Tibial nerve (tissue), 4 donors: ENCODE measurements around the gene ZNF311. TPM values are rescaled to one million over a fixed set of nuclear protein-coding genes. Genes with fewer than 3 reads are reported as not detected.

Experiments used
- DNase-seq, 2 donors: peaks; one replicate each; pipeline ENCODE4 v3.0.0-alpha.2; 2019; ENCODE audit warnings: low spot score in 2 of 2
- H3K27ac ChIP-seq, 4 donors: fragments of 200-600 bp; sonication (generic) in 3 of 4; one replicate each; pipeline ENCODE4 v1.5.1; 2017 to 2019; ENCODE audit warnings: mild to moderate bottlenecking in 1 of 4
- H3K27me3 ChIP-seq, 2 donors: fragments of 200-600 bp; sonication (generic) in 1 of 2; one replicate each; pipeline versions ENCODE4 v1.5.1 to v1.6.0; 2017 to 2019
- H3K36me3 ChIP-seq, 3 donors: fragments of 200-600 bp; sonication (generic); one replicate each; pipeline ENCODE4 v1.5.1; 2018 to 2019
- H3K4me1 ChIP-seq, 4 donors: fragments of 200-600 bp; sonication (generic) in 3 of 4; one replicate each; pipeline ENCODE4 v1.5.1; 2017 to 2019
- H3K4me3 ChIP-seq, 4 donors: fragments of 200-600 bp; sonication (generic) in 3 of 4; one replicate each; pipeline ENCODE4 v1.5.1; 2017 to 2019; ENCODE audit warnings: mild to moderate bottlenecking in 1 of 4, moderate library complexity in 1 of 4
- H3K9me3 ChIP-seq, 4 donors: fragments of 200-600 bp; sonication (generic) in 3 of 4; one replicate each; pipeline ENCODE4 v1.5.1; 2017 to 2019
- CTCF ChIP-seq, 5 experiments: fragments of 200-600 bp in 3 of 5; fragments of 450-650 bp in 2 of 5; sonication (generic) in 3 of 5; IDR thresholded peaks; one replicate each; pipeline ENCODE4 v1.5.1; 2016 to 2019; ENCODE audit warnings: antibody characterized with exemption in 5 of 5, mild to moderate bottlenecking in 3 of 5, moderate library complexity in 2 of 5
- EP300 ChIP-seq, 2 donors: sonication (generic); formaldehyde crosslinking; IDR thresholded peaks; one replicate each; pipeline ENCODE4 v1.6.1; 2017; ENCODE audit warnings: antibody characterized with exemption in 2 of 2, mild to moderate bottlenecking in 1 of 2
- POLR2A ChIP-seq, 2 donors: fragments of 450-650 bp; IDR thresholded peaks; one replicate each; pipeline ENCODE4 v1.6.1; 2017; ENCODE audit warnings: antibody characterized with exemption in 2 of 2, mild to moderate bottlenecking in 2 of 2, moderate library complexity in 2 of 2
- WGBS, 2 donors: methylation state at CpG; one replicate each; pipeline ENCODE4 v1.1.5; 2018; 5-methylcytosine and 5-hydroxymethylcytosine counted together
- total RNA-seq, 4 donors: library from RNA; depleted of rRNA; stranded (reverse); fragments of >200 nt; gene quantifications; one replicate each; pipeline ENCODE4 v1.1.0, GENCODE V29; 2016

The ZNF311 gene
- total RNA-seq, 4 donors from 2014 or later: 0.84 to 3.7 (median 1.6) TPM

- Histone ChIP-seq H3K4me3 (peak overlapping the region in 3 of 4 donors; percentile 46 to 75 (median 52)), H3K9me3 (no peaks in the 10 kb centered on the region), H3K4me1 (peaks cover 0 to 28% (median 0%) of the 10 kb centered on the region in 4 donors), H3K27me3 (peaks cover 0 to 12% of the 10 kb centered on the region in 2 donors), H3K36me3 (no peaks in the 10 kb centered on the region), H3K27ac (peak overlapping the region in 2 of 4 donors; percentile 91 to 92)
- no peak for DNase-seq
- 43 to 49% methylated on average over 8 of the region's 8 CpGs for WGBS, 2 donors
- no peak for TF ChIP-seq EP300 (IDR thresholded peaks at IDR 0.05)
- TF ChIP-seq CTCF (IDR thresholded peaks at IDR 0.05): no peak
- TF ChIP-seq POLR2A (IDR thresholded peaks at IDR 0.05): no peak
Measured at GRCh38 chr6:28980137-28980851, 24.8 kb downstream of the ZNF311 start.

- TF ChIP-seq CTCF (IDR thresholded peaks at IDR 0.05) (no peak), POLR2A (IDR thresholded peaks at IDR 0.05) (no peak), EP300 (IDR thresholded peaks at IDR 0.05) (no peak)
- Histone ChIP-seq H3K4me3 (no peak overlapping the region), H3K4me1 (peaks cover 0 to 23% (median 0%) of the 10 kb centered on the region in 4 donors), H3K36me3 (no peaks in the 10 kb centered on the region), H3K9me3 (no peaks in the 10 kb centered on the region), H3K27ac (no peak overlapping the region), H3K27me3 (peaks cover 0 to 12% of the 10 kb centered on the region in 2 donors)
- DNase-seq: no peak
- 81 to 85% methylated on average over 2 of the region's 2 CpGs for WGBS, 2 donors
Measured at GRCh38 chr6:28979679-28980078, 25.4 kb downstream of the ZNF311 start.

GRCh38 chr6:28978959-28979561 is 26.1 kb downstream of the ZNF311 start:
- Histone ChIP-seq H3K27me3 (peaks cover 0 to 12% of the 10 kb centered on the region in 2 donors), H3K9me3 (no peaks in the 10 kb centered on the region), H3K27ac (no peak overlapping the region), H3K4me1 (peaks cover 0 to 23% (median 0%) of the 10 kb centered on the region in 4 donors), H3K4me3 (no peak overlapping the region), H3K36me3 (no peaks in the 10 kb centered on the region)
- WGBS, 2 donors: 86 to 91% methylated on average over 5 of the region's 5 CpGs
- TF ChIP-seq POLR2A (IDR thresholded peaks at IDR 0.05) (no peak), EP300 (IDR thresholded peaks at IDR 0.05) (no peak), CTCF (IDR thresholded peaks at IDR 0.05) (no peak)
- DNase-seq: no peak

GRCh38 chr6:28978133-28978491 is 27.0 kb downstream of the ZNF311 start:
- TF ChIP-seq CTCF (IDR thresholded peaks at IDR 0.05): no peak
- TF ChIP-seq POLR2A (IDR thresholded peaks at IDR 0.05): no peak
- TF ChIP-seq EP300 (IDR thresholded peaks at IDR 0.05): no peak
- DNase-seq: no peak
- Histone ChIP-seq H3K27ac (no peak overlapping the region), H3K4me1 (peaks cover 0 to 17% (median 0%) of the 10 kb centered on the region in 4 donors), H3K27me3 (peaks cover 0 to 12% of the 10 kb centered on the region in 2 donors), H3K36me3 (no peaks in the 10 kb centered on the region), H3K4me3 (no peak overlapping the region), H3K9me3 (no peaks in the 10 kb centered on the region)
- 91 to 92% methylated on average over 3 of the region's 3 CpGs for WGBS, 2 donors
